ENCODE data around the gene QARS1. TPM values are rescaled to one million over a fixed set of nuclear protein-coding genes. Genes with fewer than 3 reads are reported as not detected.

The QARS1 gene
- total RNA-seq, 1 experiment from 2014 or later, result 186 TPM

DNA sequence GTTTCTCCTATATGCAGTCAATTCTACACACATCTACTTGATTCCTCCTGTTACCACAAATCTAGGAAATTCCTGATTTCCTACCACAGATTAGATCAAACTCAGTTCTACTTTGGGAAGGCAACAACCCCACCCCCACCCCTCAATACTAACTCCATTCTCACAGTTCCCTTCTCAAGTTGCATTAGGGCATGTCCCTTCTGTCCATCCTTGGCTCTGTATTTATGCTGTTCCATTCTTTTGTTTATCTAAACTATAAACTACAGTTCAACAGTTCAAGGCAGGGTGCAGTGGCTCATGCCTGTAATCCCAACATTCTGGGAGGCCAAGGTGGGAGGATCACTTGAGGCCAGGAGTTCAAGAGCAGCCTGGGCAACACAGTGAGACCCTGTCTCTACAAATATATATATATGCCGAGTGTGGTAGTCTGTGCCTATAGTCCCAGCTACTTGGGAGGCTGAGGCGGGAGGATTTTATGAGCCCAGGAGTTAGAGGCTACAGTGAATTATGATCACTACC is 50.2 kb downstream of the QARS1 start:
- CTCF ChIA-PET, result no interaction called here
- POLR2A ChIA-PET (ENCODE audit: low non-redundant PET), result interaction anchor here (0.6 kb wide), 1 partner anchor 497 kb away, joined by 14 read pairs; no protein-coding TSS in a partner anchor
- H3K27ac ChIP-seq (ENCODE audit: low read depth, low read length, poor library complexity, severe bottlenecking), result no peak overlapping the region
- H3K9me3 ChIP-seq (ENCODE audit: low read depth, low read length, poor library complexity, severe bottlenecking), result no peaks in the 10 kb centered on the region
- intact Hi-C loops (cut with micrococcal nuclease; ENCODE audit: unreplicated experiment), result no loop called here
- H3K4me1 ChIP-seq (ENCODE audit: insufficient read depth, low read length, poor library complexity, severe bottlenecking), result no peaks in the 10 kb centered on the region
- no peaks in the 10 kb centered on the region for H3K27me3 ChIP-seq (replicated peaks; ENCODE audit: insufficient read depth, low read depth, low read length, poor library complexity)
- no TSS peak for BruUV-seq (replicated peaks)
- no peak for TF ChIP-seq EZH2 (IDR thresholded peaks at IDR 0.05; ENCODE audit: borderline replicate concordance, low read depth, low read length, poor library complexity, severe bottlenecking)
- TF ChIP-seq, protein P1, sequence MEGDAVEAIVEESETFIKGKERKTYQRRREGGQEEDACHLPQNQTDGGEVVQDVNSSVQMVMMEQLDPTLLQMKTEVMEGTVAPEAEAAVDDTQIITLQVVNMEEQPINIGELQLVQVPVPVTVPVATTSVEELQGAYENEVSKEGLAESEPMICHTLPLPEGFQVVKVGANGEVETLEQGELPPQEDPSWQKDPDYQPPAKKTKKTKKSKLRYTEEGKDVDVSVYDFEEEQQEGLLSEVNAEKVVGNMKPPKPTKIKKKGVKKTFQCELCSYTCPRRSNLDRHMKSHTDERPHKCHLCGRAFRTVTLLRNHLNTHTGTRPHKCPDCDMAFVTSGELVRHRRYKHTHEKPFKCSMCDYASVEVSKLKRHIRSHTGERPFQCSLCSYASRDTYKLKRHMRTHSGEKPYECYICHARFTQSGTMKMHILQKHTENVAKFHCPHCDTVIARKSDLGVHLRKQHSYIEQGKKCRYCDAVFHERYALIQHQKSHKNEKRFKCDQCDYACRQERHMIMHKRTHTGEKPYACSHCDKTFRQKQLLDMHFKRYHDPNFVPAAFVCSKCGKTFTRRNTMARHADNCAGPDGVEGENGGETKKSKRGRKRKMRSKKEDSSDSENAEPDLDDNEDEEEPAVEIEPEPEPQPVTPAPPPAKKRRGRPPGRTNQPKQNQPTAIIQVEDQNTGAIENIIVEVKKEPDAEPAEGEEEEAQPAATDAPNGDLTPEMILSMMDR (conservative IDR thresholded peaks at IDR 0.05; ENCODE audit: low read depth, low read length), result no peak
- H3K36me3 ChIP-seq (ENCODE audit: insufficient read depth, low read length, poor library complexity, severe bottlenecking), result peaks cover 16% of the 10 kb centered on the region
- no peak for DNase-seq (ENCODE audit: low spot score)
- H3K4me3 ChIP-seq (ENCODE audit: low read depth, low read length, poor library complexity, severe bottlenecking), result no peak overlapping the region

- no peak for DNase-seq (ENCODE audit: low spot score)
- no peak overlapping the region for H3K4me3 ChIP-seq (ENCODE audit: low read depth, low read length, poor library complexity, severe bottlenecking)
- intact Hi-C loops (cut with micrococcal nuclease; ENCODE audit: unreplicated experiment), result no loop called here
- no peak overlapping the region for H3K27ac ChIP-seq (ENCODE audit: low read depth, low read length, poor library complexity, severe bottlenecking)
- CTCF ChIA-PET, result no interaction called here
- POLR2A ChIA-PET (ENCODE audit: low non-redundant PET), result no interaction called here
- no peaks in the 10 kb centered on the region for H3K9me3 ChIP-seq (ENCODE audit: low read depth, low read length, poor library complexity, severe bottlenecking)
- BruUV-seq (replicated peaks), result no TSS peak
- TF ChIP-seq EZH2 (IDR thresholded peaks at IDR 0.05; ENCODE audit: borderline replicate concordance, low read depth, low read length, poor library complexity, severe bottlenecking), result no peak
- peaks cover 16% of the 10 kb centered on the region for H3K36me3 ChIP-seq (ENCODE audit: insufficient read depth, low read length, poor library complexity, severe bottlenecking)
- H3K4me1 ChIP-seq (ENCODE audit: insufficient read depth, low read length, poor library complexity, severe bottlenecking), result no peaks in the 10 kb centered on the region
- H3K27me3 ChIP-seq (replicated peaks; ENCODE audit: insufficient read depth, low read depth, low read length, poor library complexity), result no peaks in the 10 kb centered on the region
Measured at GRCh38 chr3:49053543-49053942, 51.0 kb downstream of the QARS1 start.

Small RNAs within 50 kb of the gene (microRNA-seq; reads per million reads assigned to microRNA genes)
- not detected for gene MIR6890

Other genes with a start within 250 kb of the QARS1 start
- gene SLC25A20, start 205.9 kb downstream of the QARS1 start, total RNA-seq (2021), result 4.1 and 4.9 TPM in 2 replicates
- 70.8 and 76.8 TPM in 2 replicates for gene ARIH2, start 185.9 kb downstream of the QARS1 start, total RNA-seq (2021)
- 13.3 and 14.9 TPM in 2 replicates for gene P4HTM, start 114.5 kb downstream of the QARS1 start, total RNA-seq (2021)
- 88.5 and 93.7 TPM in 2 replicates for gene WDR6, start 97.4 kb downstream of the QARS1 start, total RNA-seq (2021)
- 13.2 and 15.8 TPM in 2 replicates for gene DALRD3, start 86.2 kb downstream of the QARS1 start, total RNA-seq (2021)
- 36.6 and 39.1 TPM in 2 replicates for gene NDUFAF3, start 82.6 kb downstream of the QARS1 start, total RNA-seq (2021)
- 190 and 196 TPM in 2 replicates for gene IMPDH2, start 75.4 kb downstream of the QARS1 start, total RNA-seq (2021)
- 57.3 and 64.5 TPM in 2 replicates for gene QRICH1, start 10.7 kb downstream of the QARS1 start, total RNA-seq (2021)
- gene USP19, start 16.1 kb upstream of the QARS1 start, total RNA-seq (2021), result 37.5 and 44.9 TPM in 2 replicates
- 45.9 and 57.3 TPM in 2 replicates for gene LAMB2, start 28.3 kb upstream of the QARS1 start, total RNA-seq (2021)
- 10.4 and 10.6 TPM in 2 replicates for gene CCDC71, start 61.6 kb upstream of the QARS1 start, total RNA-seq (2021)
- gene KLHDC8B, start 66.8 kb upstream of the QARS1 start, total RNA-seq (2021), result 5.1 and 6.9 TPM in 2 replicates
- gene C3orf62, start 172.5 kb upstream of the QARS1 start, total RNA-seq (2021), result 1.8 and 2.0 TPM in 2 replicates
- 32.3 and 32.8 TPM in 2 replicates for gene USP4, start 235.3 kb upstream of the QARS1 start, total RNA-seq (2021)

All from A673 (cell line).